H1 (cell line): Measurements from ENCODE around the gene RAP1GAP. TPM values are rescaled to one million over a fixed set of nuclear protein-coding genes. Genes with fewer than 3 reads are reported as not detected.

Experiments used
- CTCF ChIA-PET: fragments of 300-600 bp; sonication (Branson Sonifier 250); formaldehyde crosslinking; loops from one replicate; lab custom pipeline; 2021; ENCODE audit not compliant: partially characterized antibody; lab: Charles Lee
- POLR2A ChIA-PET: fragments of 300-600 bp; sonication (Branson Sonifier 250); formaldehyde crosslinking; loops from one replicate; lab custom pipeline; 2021; ENCODE audit warnings: inconsistent platforms; ENCODE audit not compliant: partially characterized antibody; lab: Charles Lee
- DNase-seq, 2 experiments: peaks; one replicate each; pipeline versions ENCODE4 v3.0.0 to v3.0.0-alpha.2; 2010 to 2022; ENCODE audit warnings: low spot score in 2 of 2, low read depth in 1 of 2, mixed read lengths in 1 of 2
- FAIRE-seq: peaks from 2 replicates; lab custom pipeline; 2011; peaks lifted over from hg19 to GRCh38; lab: Jason Lieb, UNC
- H2AFZ ChIP-seq: 2 replicates; pipeline ENCODE4 v1.8.1; 2012; ENCODE audit warnings: low read length, inconsistent platforms
- H2AK5ac ChIP-seq: 2 replicates; pipeline ENCODE4 v1.6.1; 2013; ENCODE audit warnings: low read depth, low read length
- H2BK120ac ChIP-seq: replicated peaks from 2 replicates; pipeline ENCODE3; 2013; ENCODE audit warnings: low read depth, low read length, inconsistent platforms
- H2BK12ac ChIP-seq: 2 replicates; pipeline ENCODE4 v1.6.1; 2013; ENCODE audit warnings: low read depth, low read length
- H2BK15ac ChIP-seq: 2 replicates; pipeline ENCODE4 v1.6.1; 2013; ENCODE audit warnings: low read length
- H2BK20ac ChIP-seq: 2 replicates; pipeline ENCODE4 v1.6.1; 2013; ENCODE audit warnings: low read length
- H2BK5ac ChIP-seq: 2 replicates; pipeline ENCODE4 v1.6.1; 2013; ENCODE audit warnings: low read depth, low read length
- H3K14ac ChIP-seq: 2 replicates; pipeline ENCODE4 v1.6.1; 2013; ENCODE audit warnings: inconsistent platforms; ENCODE audit not compliant: insufficient read length
- H3K18ac ChIP-seq: 2 replicates; pipeline ENCODE4 v1.6.1; 2013; ENCODE audit warnings: low read length; ENCODE audit errors: extremely low read depth
- H3K23ac ChIP-seq: 2 replicates; pipeline ENCODE4 v1.6.1; 2013; ENCODE audit warnings: inconsistent platforms; ENCODE audit not compliant: insufficient read length
- H3K23me2 ChIP-seq: 2 replicates; pipeline ENCODE4 v1.6.1; 2013; ENCODE audit warnings: low read depth, low read length
- H3K27ac ChIP-seq: 2 replicates; pipeline ENCODE4 v1.6.1; 2011; ENCODE audit warnings: low read depth, low read length, inconsistent platforms
- H3K27me3 ChIP-seq, 4 experiments: replicated peaks in 1 of 4; 1 replicate in 1 of 4; 2 replicates in 3 of 4; pipeline versions ENCODE4 v1.6.1 to v1.8.1; 2011 to 2013; ENCODE audit warnings: low read length in 3 of 4, mild to moderate bottlenecking in 3 of 4, inconsistent platforms in 2 of 4, mixed read lengths in 2 of 4, moderate library complexity in 1 of 4; ENCODE audit not compliant: control insufficient read depth in 3 of 4, insufficient read depth in 3 of 4; ENCODE audit errors: extremely low read depth in 1 of 4
- H3K36me3 ChIP-seq, 4 experiments: 2 replicates each; pipeline versions ENCODE4 v1.6.1 to v1.8.1; 2011 to 2013; ENCODE audit warnings: mild to moderate bottlenecking in 4 of 4, low read length in 3 of 4, moderate library complexity in 2 of 4, control low read depth in 1 of 4, inconsistent platforms in 1 of 4; ENCODE audit not compliant: insufficient read depth in 4 of 4, control insufficient read depth in 2 of 4
- H3K4ac ChIP-seq: replicated peaks from 2 replicates; pipeline ENCODE3; 2013; ENCODE audit warnings: low read length, low read depth, mixed read lengths, inconsistent platforms; ENCODE audit not compliant: insufficient read length
- H3K4me1 ChIP-seq, 4 experiments: replicated peaks in 1 of 4; 1 replicate in 1 of 4; 2 replicates in 3 of 4; pipeline versions ENCODE4 v1.6.1 to v1.8.1; 2011 to 2013; ENCODE audit warnings: low read length in 3 of 4, inconsistent platforms in 2 of 4, mixed read lengths in 1 of 4; ENCODE audit not compliant: insufficient read depth in 4 of 4, control insufficient read depth in 3 of 4
- H3K4me2 ChIP-seq, 2 experiments: 2 replicates each; pipeline versions ENCODE4 v1.6.1 to v1.8.1; 2011 to 2013; ENCODE audit warnings: low read depth in 2 of 2, low read length in 2 of 2, control low read depth in 1 of 2, inconsistent platforms in 1 of 2, mild to moderate bottlenecking in 1 of 2; ENCODE audit not compliant: insufficient read depth in 1 of 2
- H3K4me3 ChIP-seq, 4 experiments: fragments of 200-600, 300-600 bp in 1 of 4; sonication (generic), shearing (Covaris generic), sonication (Bioruptor Twin) in 1 of 4; 2 replicates each; pipeline versions ENCODE4 v1.5.1 to v1.8.1; 2011 to 2016; ENCODE audit warnings: low read length in 4 of 4, low read depth in 3 of 4, control low read depth in 2 of 4, inconsistent platforms in 2 of 4, mild to moderate bottlenecking in 2 of 4, mixed read lengths in 1 of 4, moderate library complexity in 1 of 4; ENCODE audit not compliant: insufficient read depth in 2 of 4; ENCODE audit errors: extremely low read depth in 1 of 4
- H3K56ac ChIP-seq: replicated peaks from 2 replicates; pipeline ENCODE3; 2013; ENCODE audit warnings: low read depth, mild to moderate bottlenecking, mixed read lengths, low read length, inconsistent platforms; ENCODE audit not compliant: insufficient read length
- H3K79me1 ChIP-seq: 2 replicates; pipeline ENCODE4 v1.6.1; 2013; ENCODE audit warnings: low read depth, low read length, control low read depth
- H3K79me2 ChIP-seq, 2 experiments: 2 replicates each; pipeline versions ENCODE4 v1.6.1 to v1.8.1; 2012 to 2013; ENCODE audit warnings: low read length in 2 of 2, mild to moderate bottlenecking in 2 of 2, inconsistent platforms in 1 of 2; ENCODE audit not compliant: insufficient read depth in 2 of 2, control insufficient read depth in 1 of 2
- H3K9ac ChIP-seq, 4 experiments: replicated peaks in 1 of 4; 1 replicate in 1 of 4; 2 replicates in 3 of 4; pipeline versions ENCODE4 v1.6.1 to v1.8.1; 2011 to 2013; ENCODE audit warnings: low read depth in 3 of 4, low read length in 3 of 4, control low read depth in 2 of 4, mild to moderate bottlenecking in 2 of 4, moderate library complexity in 2 of 4, inconsistent platforms in 1 of 4; ENCODE audit errors: extremely low read depth in 1 of 4
- H3K9me3 ChIP-seq, 2 experiments: 2 replicates each; pipeline versions ENCODE4 v1.6.1 to v1.8.1; 2012 to 2013; ENCODE audit warnings: mild to moderate bottlenecking in 2 of 2, moderate library complexity in 2 of 2, control low read depth in 1 of 2, inconsistent platforms in 1 of 2, low read depth in 1 of 2, low read length in 1 of 2, mixed read lengths in 1 of 2; ENCODE audit not compliant: insufficient read depth in 2 of 2
- H4K20me1 ChIP-seq, 2 experiments: replicated peaks in 1 of 2; 2 replicates each; pipeline versions ENCODE3 to v1.8.1; 2011 to 2013; ENCODE audit warnings: inconsistent platforms in 2 of 2, low read length in 2 of 2, mild to moderate bottlenecking in 1 of 2; ENCODE audit not compliant: insufficient read depth in 2 of 2, control insufficient read depth in 1 of 2
- H4K5ac ChIP-seq: 2 replicates; pipeline ENCODE4 v1.6.1; 2013; ENCODE audit warnings: low read length, low read depth, mixed read lengths, inconsistent platforms; ENCODE audit not compliant: insufficient read length
- H4K8ac ChIP-seq: 2 replicates; pipeline ENCODE4 v1.8.0; 2013; ENCODE audit warnings: mild to moderate bottlenecking, moderate library complexity, low read length, inconsistent platforms; ENCODE audit not compliant: insufficient read depth; ENCODE audit errors: extremely low read depth
- H4K91ac ChIP-seq: replicated peaks from 2 replicates; pipeline ENCODE3; 2013; ENCODE audit warnings: low read length, mixed read lengths, inconsistent platforms; ENCODE audit not compliant: insufficient read length
- SIRT6 ChIP-seq: IDR thresholded peaks from one replicate; pipeline ENCODE4 v1.7.1; 2012; ENCODE audit warnings: low read length, inconsistent platforms
- WGBS, 2 experiments: shearing (Covaris generic) in 1 of 2; methylation state at CpG; one replicate each; pipeline versions ENCODE4 v1.1.6 to v1.1.7; 2013 to 2015; ENCODE audit warnings: low lambda C conversion rate in 2 of 2, mixed read lengths in 2 of 2, inconsistent platforms in 1 of 2, low coverage in 1 of 2, missing lambda C conversion rate in 1 of 2; ENCODE audit not compliant: insufficient replicate concordance in 2 of 2, insufficient coverage in 1 of 2, insufficient read length in 1 of 2; ENCODE audit errors: extremely low coverage in 1 of 2, missing lambda C conversion rate in 1 of 2; 5-methylcytosine and 5-hydroxymethylcytosine counted together
- polyA plus RNA-seq, 7 experiments: library from polyadenylated mRNA; depleted of rRNA in 3 of 7; stranded (reverse) in 5 of 7; unstranded in 2 of 7; fragments of >200 nt in 5 of 7; fragments of 200-250 nt in 2 of 7; gene quantifications; 1 replicate in 5 of 7; 2 replicates in 1 of 7; 4 replicates in 1 of 7; pipeline versions ENCODE4 v1.2.1 to v1.2.3, GENCODE V29; 2011 to 2013; ENCODE audit warnings: missing spikeins in 2 of 7, mixed read lengths in 2 of 7
- total RNA-seq: library from RNA; stranded (reverse); fragmentation: NEBNext Ultra II Directional; extraction: Animal tissue kit (Norgen Biotek cat#: 25700); gene quantifications from 2 replicates; pipeline ENCODE4 v1.2.1, GENCODE V29; 2021

RAP1GAP gene
- total and polyA plus RNA-seq, 2 of the 8 experiments (the other 6 are each of a cell fraction or from before 2014, with no cell fraction given), result 8.4 TPM

GRCh38 chr1:21586222-21586621 lies 82.9 kb downstream of the RAP1GAP start:
- WGBS, 2 experiments, result 77% methylated on average over 8 of the region's 12 CpGs; no CpG with 5 or more reads in 1 of the 2 experiments
- FAIRE-seq, result no peak
- H3K4ac ChIP-seq, result no peak overlapping the region
- POLR2A ChIA-PET, result no interaction called here
- H3K9ac ChIP-seq, result no peak overlapping the region
- peaks cover 0 to 4% (median 1%) of the 10 kb centered on the region in 4 experiments; a peak in 3 of 7 replicates for H3K27me3 ChIP-seq
- no peak overlapping the region for H3K23ac ChIP-seq
- H2BK20ac ChIP-seq, result no peak overlapping the region
- no peak overlapping the region for H2AFZ ChIP-seq
- H4K91ac ChIP-seq, result no peak overlapping the region
- H3K27ac ChIP-seq, result no peak overlapping the region
- H3K23me2 ChIP-seq, result no peaks in the 10 kb centered on the region
- no peak overlapping the region for H2AK5ac ChIP-seq
- H2BK120ac ChIP-seq, result no peak overlapping the region
- no peak overlapping the region for H3K56ac ChIP-seq
- H4K5ac ChIP-seq, result no peak overlapping the region
- no peaks in the 10 kb centered on the region for H3K79me1 ChIP-seq
- H3K36me3 ChIP-seq, result no peaks in the 10 kb centered on the region
- H3K18ac ChIP-seq, result 0 out of 2 replicates have a peak overlapping the region, but pooled peaks have one; percentile 24
- DNase-seq, result no peak
- H3K9me3 ChIP-seq, result no peaks in the 10 kb centered on the region
- H2BK5ac ChIP-seq, result no peak overlapping the region
- H4K20me1 ChIP-seq, result peaks cover 0 to 1% of the 10 kb centered on the region in 2 experiments
- H3K79me2 ChIP-seq, result no peaks in the 10 kb centered on the region
- H2BK12ac ChIP-seq, result 0 out of 2 replicates have a peak overlapping the region, but pooled peaks have one; percentile 27
- CTCF ChIA-PET, result interaction anchor here (1.0 to 1.8 kb wide), 3 partner anchors 10 to 75 kb away, joined by 4 to 6 read pairs (median 4); no protein-coding TSS in a partner anchor
- no peak overlapping the region for H3K14ac ChIP-seq
- H3K4me1 ChIP-seq, result peaks cover 4 to 16% (median 9%) of the 10 kb centered on the region in 4 experiments; a peak in 6 of 7 replicates
- no peak for TF ChIP-seq SIRT6
- TF ChIP-seq, all 59 proteins: peak for 0
- Histone ChIP-seq H2BK15ac (peak overlapping the region; percentile 88; the same call in 1 of the 2 replicates), H4K8ac (peak overlapping the region; percentile 37; the same call in 1 of the 2 replicates), H3K4me2 (no peak overlapping the region), H3K4me3 (no peak overlapping the region)
